HepG2 (cell line): ENCODE measurements around the gene TUT7.

Source experiments
- POLR2A ChIP-seq, 2 experiments: IDR thresholded peaks; 2 replicates each; pipeline ENCODE4 v1.6.1; 2011; ENCODE audit warnings: low read depth in 2 of 2, low read length in 2 of 2, mild to moderate bottlenecking in 1 of 2, moderate library complexity in 1 of 2; ENCODE audit not compliant: insufficient read depth in 1 of 2
- RBM39 ChIP-seq: fragments of 200-400 bp; formaldehyde crosslinking; IDR thresholded peaks from one replicate; pipeline ENCODE4 v1.6.1; 2018; ENCODE audit warnings: antibody characterized with exemption, mild to moderate bottlenecking, low read depth, low read length; ENCODE audit not compliant: poor library complexity, severe bottlenecking
- ZNF639 ChIP-seq: conservative IDR thresholded peaks from 2 replicates; pipeline ENCODE4 v1.6.1; 2018; ENCODE audit warnings: missing genetic modification reagents
- TF ChIP-seq, protein P1 (sequence below): sonication (generic); formaldehyde crosslinking; IDR thresholded peaks from 2 replicates; pipeline ENCODE4 v1.5.0; 2020; ENCODE audit warnings: mild to moderate bottlenecking, missing genetic modification reagents, moderate library complexity

DNA sequence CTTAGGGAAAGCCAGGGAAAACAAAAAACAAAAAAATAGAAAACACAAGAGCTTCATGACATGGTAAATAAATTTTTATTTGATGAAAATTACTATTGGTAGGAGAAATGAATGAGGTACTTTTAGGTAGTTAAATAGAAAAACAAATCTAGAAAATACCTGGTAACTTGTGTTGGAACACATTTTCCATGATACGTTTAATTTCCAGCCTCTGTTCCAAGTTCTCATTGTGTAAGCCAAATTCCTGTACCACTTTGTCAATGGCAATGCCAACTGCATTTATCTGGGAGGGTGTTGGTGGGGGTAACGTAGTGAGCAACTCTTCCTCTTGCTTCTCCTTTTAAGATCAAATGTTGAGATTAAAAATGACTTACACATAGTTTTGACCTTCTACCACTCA, 9.4 kb downstream of the TUT7 start:
- TF ChIP-seq RBM39 (no peak), POLR2A (IDR thresholded peaks at IDR 0.05; ENCODE audit: insufficient read depth in 1 of 2, low read depth in 2 of 2, low read length in 2 of 2) (no peak), ZNF639 (CRISPR knock-in tag) (no peak)
- TF ChIP-seq, protein P1, sequence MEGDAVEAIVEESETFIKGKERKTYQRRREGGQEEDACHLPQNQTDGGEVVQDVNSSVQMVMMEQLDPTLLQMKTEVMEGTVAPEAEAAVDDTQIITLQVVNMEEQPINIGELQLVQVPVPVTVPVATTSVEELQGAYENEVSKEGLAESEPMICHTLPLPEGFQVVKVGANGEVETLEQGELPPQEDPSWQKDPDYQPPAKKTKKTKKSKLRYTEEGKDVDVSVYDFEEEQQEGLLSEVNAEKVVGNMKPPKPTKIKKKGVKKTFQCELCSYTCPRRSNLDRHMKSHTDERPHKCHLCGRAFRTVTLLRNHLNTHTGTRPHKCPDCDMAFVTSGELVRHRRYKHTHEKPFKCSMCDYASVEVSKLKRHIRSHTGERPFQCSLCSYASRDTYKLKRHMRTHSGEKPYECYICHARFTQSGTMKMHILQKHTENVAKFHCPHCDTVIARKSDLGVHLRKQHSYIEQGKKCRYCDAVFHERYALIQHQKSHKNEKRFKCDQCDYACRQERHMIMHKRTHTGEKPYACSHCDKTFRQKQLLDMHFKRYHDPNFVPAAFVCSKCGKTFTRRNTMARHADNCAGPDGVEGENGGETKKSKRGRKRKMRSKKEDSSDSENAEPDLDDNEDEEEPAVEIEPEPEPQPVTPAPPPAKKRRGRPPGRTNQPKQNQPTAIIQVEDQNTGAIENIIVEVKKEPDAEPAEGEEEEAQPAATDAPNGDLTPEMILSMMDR (CRISPR knock-in tag) = no peak
